GM19035 (cell line): Measurements from ENCODE around the gene FYN.

ENCODE experiments used
- ATAC-seq: cut with Tn5 transposase; IDR thresholded peaks from one replicate; pipeline ENCODE4 v1.9.1; 2021; ENCODE audit not compliant: unreplicated experiment

FYN gene

DNA sequence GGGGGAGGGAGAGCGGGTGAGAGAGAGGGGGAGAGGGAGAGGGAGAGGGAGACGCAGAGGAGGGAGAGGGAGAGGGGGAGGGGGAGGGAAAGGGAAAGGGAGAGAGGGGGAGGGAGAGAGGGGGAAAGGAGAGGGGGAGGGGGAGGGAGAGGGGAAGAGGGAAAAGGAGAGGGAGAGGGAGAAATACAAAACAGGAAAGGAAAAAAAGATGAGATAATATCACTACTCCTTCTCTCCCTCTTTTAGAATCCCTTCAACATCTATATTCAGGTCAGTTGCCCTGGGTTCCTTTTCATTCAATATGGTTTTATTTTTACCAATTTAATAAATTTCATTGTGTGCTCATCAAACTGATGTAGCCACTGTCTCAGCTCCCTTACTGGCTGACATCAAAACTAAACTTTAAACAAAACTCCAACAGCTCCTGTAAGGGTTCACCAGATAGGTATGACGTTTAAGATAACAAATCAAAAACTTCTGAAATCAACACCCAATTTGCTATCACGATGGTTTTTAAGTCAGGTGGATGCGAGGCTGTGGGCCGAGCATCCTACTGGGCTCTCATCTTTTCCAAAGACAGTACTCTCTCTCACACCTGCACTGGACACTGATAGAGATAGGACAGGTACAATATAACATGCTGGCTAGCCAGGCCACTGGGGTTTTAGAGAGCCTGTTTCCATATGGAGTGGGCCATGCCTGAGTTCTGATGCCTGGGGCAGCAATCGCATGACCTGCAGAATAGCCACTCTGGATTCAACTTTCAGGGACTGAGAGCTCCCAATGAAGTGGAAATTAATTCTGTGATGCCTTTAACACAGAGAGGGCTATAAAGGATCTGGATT, 99.5 kb downstream of the FYN start:
- no peak for ATAC-seq

DNA sequence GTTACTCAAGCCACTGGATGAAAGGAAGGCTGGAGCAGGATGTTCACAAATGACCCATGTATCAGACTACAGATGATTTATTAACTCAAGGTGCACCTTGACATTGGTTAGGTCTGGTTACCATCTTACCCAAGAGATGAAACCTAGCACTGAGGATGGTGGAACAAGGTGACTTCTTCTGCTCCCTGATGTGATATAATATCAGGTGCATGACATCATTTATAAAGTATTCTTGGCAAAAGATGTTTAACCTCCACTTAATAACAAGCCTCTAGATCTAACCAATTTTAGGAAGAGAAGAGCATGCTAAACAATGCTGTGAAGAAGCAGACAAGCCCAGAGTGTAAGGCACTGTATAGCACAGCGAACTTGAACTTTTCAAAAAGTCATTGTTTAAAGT, 100.9 kb downstream of the FYN start:
- ATAC-seq = no peak

- ATAC-seq = no peak
Observed at GRCh38 chr6:111771629-111772028, 101.6 kb downstream of the FYN start.

DNA sequence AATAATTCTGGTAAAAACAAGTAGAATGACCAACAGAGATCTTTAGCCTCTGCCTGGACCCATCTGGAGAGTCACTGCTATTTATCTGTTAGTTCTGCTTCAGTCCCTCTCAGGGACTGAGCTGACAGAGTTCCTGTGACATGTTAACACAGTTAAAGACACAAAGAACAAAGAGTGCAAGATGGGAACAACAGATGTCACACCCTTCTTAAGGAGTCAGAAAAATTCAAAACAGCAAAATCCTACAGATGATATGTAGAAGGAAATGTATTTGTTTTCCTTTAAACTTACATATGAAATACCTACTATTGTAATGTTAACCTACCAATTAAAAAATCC, 102.2 kb downstream of the FYN start:
- ATAC-seq = no peak

- no peak for ATAC-seq
Observed at GRCh38 chr6:111770263-111771093, 102.8 kb downstream of the FYN start.

GRCh38 chr6:111769365-111770152, 103.7 kb downstream of the FYN start:
- no peak for ATAC-seq

DNA sequence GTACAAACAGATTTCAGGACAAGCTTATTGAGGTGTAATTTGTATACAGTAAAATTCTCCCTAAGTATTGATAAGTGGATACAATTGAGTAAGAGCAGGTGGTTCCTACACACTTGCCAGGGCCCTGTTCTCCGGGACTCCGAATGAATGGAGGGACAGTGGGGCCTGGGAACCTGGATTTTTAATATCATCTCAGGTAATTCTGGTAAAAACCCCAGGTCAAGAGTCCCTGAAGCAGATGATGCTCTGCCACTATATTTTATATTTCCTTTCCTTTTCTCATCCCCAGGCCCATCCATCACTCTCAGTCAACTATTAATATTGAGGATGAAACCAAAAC, 104.9 kb downstream of the FYN start:
- no peak for ATAC-seq

- no peak for ATAC-seq
Observed at GRCh38 chr6:111767752-111768430, 105.4 kb downstream of the FYN start.

- no peak for ATAC-seq
Observed at GRCh38 chr6:111766201-111766857, 106.9 kb downstream of the FYN start.

DNA sequence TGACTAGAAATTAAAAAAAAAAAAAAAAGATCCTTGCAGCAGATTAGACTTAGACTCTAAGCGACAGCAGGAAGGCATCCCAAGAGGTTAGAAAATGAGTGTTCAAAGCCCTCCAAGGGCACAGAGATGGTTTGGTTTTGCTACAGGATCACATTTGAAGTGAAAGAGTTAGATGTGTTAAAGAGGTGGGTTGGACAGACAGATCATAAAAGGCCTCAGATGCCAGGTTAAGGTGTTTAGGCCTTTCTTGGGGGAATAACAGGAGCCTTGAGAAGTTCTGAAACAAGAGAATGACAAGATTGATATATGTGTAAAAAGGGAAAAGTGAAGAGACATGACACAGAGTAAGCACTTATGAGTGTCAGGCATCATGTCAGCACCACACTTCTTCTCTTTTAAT, 107.5 kb downstream of the FYN start:
- no peak for ATAC-seq

GRCh38 chr6:111764238-111765175, 108.7 kb downstream of the FYN start:
- peak; percentile 86 for ATAC-seq

DNA sequence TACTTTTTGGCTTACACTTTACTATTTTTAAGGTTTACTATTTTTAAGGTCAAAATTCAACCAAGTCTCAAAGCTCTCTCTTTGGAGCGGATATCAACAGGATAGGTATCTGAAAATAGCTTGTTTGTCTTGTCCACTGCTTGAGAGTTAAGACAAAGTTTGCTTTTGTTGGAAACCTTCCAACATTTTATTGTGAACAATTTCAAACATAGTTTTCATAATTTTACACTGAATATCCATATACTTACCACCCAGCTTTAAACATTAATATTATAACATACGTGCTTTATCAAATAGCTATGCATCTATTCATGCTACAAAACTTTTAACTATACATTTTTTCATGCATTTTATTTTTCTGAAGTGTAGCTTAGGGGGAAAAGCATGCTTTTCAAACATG, 109.9 kb downstream of the FYN start:
- no peak for ATAC-seq

DNA sequence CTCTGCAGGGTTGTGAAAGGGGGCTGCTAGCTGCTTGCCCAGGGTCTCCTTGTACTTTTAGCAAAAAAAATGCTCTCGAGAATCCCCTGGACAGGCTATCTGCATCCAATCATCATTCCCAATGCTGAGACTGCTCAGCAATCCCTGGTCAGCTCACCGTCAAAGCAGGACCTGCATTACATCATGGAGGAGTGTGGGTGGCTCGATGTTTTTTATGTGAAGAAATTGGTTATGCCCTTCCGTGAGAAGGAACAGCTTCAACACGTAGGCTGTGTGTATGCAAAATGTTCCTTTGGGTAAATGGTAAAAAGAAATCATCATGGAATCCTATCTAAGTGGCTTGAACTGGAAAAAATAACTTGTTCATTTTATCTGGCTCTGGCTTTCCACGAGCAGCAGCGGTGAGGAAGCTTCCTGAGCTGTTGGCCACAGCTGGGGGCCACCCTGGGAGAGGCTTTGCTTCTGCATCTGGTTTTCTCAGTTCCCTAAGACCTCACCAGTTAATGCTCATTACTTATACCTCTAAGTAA, 111.4 kb downstream of the FYN start:
- no peak for ATAC-seq

- no peak for ATAC-seq
Observed at GRCh38 chr6:111761212-111761611, 112.0 kb downstream of the FYN start.

DNA sequence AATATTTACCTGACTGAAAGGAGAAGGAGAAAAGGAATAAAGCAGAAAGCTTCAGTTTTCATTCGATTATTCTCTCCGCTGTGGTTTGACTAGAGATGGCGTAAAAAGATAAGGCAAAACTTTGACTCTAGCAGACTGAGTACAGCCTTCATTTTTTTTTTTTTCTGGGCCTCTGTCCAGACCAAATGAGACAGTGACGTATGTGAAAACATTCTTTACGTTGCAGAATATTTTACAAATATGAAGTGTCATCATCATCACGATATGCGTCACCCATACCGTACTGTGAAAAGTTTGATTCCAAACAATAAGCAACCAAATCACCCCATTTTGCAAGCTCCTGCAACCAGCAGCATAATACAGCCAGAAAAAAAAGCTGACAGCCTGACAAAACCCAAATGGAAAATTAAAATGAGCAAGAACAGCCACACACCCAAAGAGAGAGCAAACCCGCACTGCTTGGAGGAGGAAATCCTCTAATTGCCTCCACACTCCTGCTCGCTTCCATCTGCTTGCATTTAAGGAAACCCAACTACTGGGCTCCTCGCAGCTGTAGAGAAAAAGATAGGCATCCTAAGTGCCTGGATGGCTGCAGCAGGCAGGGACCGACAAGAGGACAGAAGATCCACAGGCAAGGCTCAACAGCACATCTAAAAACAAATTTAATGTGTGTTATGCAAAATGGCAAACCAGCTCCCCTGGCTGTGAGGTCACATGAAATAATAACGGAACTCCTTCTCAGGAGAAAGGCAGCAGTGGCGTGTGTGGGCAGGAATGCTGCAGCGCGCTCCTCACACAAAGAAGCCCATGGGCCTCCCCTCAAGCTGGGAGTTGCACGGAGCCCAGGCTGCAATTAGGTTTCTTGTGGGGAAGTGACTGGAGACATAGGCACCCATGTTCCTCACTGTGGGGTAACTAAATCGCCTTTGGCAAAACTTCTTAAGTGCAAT, 113.1 kb downstream of the FYN start:
- ATAC-seq = no peak

GRCh38 chr6:111759331-111759835, 113.9 kb downstream of the FYN start:
- ATAC-seq = no peak

DNA sequence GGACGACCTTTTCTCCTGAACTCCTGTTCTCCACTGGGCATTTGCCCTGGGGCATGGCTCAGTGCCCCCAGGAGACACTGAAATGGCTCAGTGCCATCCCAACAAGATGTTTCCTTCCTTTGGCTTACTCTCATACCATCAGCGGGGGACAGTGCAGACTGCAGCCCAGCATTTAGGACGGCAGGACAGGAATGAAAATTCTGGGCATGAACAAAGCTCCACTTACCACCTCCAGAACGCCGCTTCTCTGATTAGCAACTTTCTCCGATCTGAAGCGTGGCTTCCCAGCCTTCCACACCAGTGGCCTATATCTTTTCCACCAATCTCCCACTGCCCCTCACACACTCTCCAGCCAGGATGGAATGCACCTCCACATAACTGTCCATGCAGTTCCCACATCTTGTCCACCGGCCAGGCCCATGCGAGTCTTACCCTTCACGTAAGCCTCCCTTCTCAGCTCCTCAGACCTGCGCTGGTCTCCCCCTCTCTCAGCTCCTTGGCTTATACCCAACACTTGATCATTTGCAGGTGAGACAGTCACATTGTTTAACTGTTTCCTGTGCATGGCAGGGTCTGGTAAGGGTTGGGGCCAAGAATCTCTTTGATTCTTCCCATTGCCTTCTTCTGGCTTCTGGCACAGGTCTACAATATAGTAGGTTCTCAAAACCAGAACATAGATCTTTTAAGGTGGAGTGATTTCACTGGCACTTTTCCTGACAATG, 114.5 kb downstream of the FYN start:
- no peak for ATAC-seq
